BLaER1 (cell line): ENCODE measurements around the gene PLAAT2.
A peak's percentile ranks its signal among the peaks of the same experiment; 100 is the strongest.

ENCODE experiments used
- H3K27ac ChIP-seq: shearing (Covaris generic); formaldehyde crosslinking; 2 replicates; pipeline ENCODE4 v1.8.1; 2022
- H3K27me3 ChIP-seq: shearing (Covaris generic); formaldehyde crosslinking; 2 replicates; pipeline ENCODE4 v1.8.1; 2022
- H3K36me3 ChIP-seq: shearing (Covaris generic); formaldehyde crosslinking; 2 replicates; pipeline ENCODE4 v1.8.1; 2022
- H3K4me1 ChIP-seq: shearing (Covaris generic); formaldehyde crosslinking; 2 replicates; pipeline ENCODE4 v1.8.1; 2022
- H3K4me2 ChIP-seq: shearing (Covaris generic); formaldehyde crosslinking; 2 replicates; pipeline ENCODE4 v1.8.1; 2022
- H3K4me3 ChIP-seq: shearing (Covaris generic); formaldehyde crosslinking; 2 replicates; pipeline ENCODE4 v1.8.1; 2022
- H3K9ac ChIP-seq: shearing (Covaris generic); formaldehyde crosslinking; 2 replicates; pipeline ENCODE4 v1.8.1; 2022
- H3K9me3 ChIP-seq: shearing (Covaris generic); formaldehyde crosslinking; 2 replicates; pipeline ENCODE4 v1.8.1; 2022
- H4K20me1 ChIP-seq: shearing (Covaris generic); formaldehyde crosslinking; 2 replicates; pipeline ENCODE4 v1.8.1; 2022
- Cebpa-rat ChIP-seq: shearing (Covaris generic); IDR thresholded peaks from 2 replicates; pipeline ENCODE4 v1.8.1; 2022

Gene PLAAT2

GRCh38 chr11:63574856-63575602, 11.8 kb upstream of the PLAAT2 start:
- Histone ChIP-seq H3K9ac (0 out of 2 replicates have a peak overlapping the region, but pooled peaks have one; percentile 9), H3K27me3 (no peaks in the 10 kb centered on the region), H3K9me3 (peaks cover 5% of the 10 kb centered on the region), H3K4me1 (peaks cover 20% of the 10 kb centered on the region), H3K4me3 (peak overlapping the region; percentile 49), H4K20me1 (no peaks in the 10 kb centered on the region), H3K27ac (peak overlapping the region; percentile 69), H3K4me2 (peak overlapping the region; percentile 79), H3K36me3 (no peaks in the 10 kb centered on the region)
- no peak for TF ChIP-seq Cebpa-rat

- TF ChIP-seq Cebpa-rat = no peak
- H3K27ac ChIP-seq = peak overlapping the region; percentile 69
Measured at GRCh38 chr11:63573881-63574855, 11.0 kb upstream of the PLAAT2 start.

GRCh38 chr11:63572026-63572688, 9.0 kb upstream of the PLAAT2 start:
- Histone ChIP-seq H3K4me1 (peaks cover 30% of the 10 kb centered on the region), H3K27me3 (no peaks in the 10 kb centered on the region), H3K9ac (no peak overlapping the region), H3K27ac (no peak overlapping the region), H3K4me2 (no peak overlapping the region), H3K36me3 (no peaks in the 10 kb centered on the region), H4K20me1 (no peaks in the 10 kb centered on the region), H3K9me3 (no peaks in the 10 kb centered on the region), H3K4me3 (no peak overlapping the region)
- no peak for TF ChIP-seq Cebpa-rat

More at GRCh38 chr11:63573881-63574855, 11.0 kb upstream of the PLAAT2 start:
- no peaks in the 10 kb centered on the region for H3K27me3 ChIP-seq
- H3K4me3 ChIP-seq = peak overlapping the region; percentile 49
- 0 out of 2 replicates have a peak overlapping the region, but pooled peaks have one; percentile 9 for H3K9ac ChIP-seq
- H3K9me3 ChIP-seq = no peaks in the 10 kb centered on the region
- H4K20me1 ChIP-seq = no peaks in the 10 kb centered on the region
- H3K36me3 ChIP-seq = no peaks in the 10 kb centered on the region
- peaks cover 20% of the 10 kb centered on the region for H3K4me1 ChIP-seq
- peak overlapping the region; percentile 79 for H3K4me2 ChIP-seq

GRCh38 chr11:63569570-63569969, 6.4 kb upstream of the PLAAT2 start:
- no peaks in the 10 kb centered on the region for H3K9me3 ChIP-seq
- H3K36me3 ChIP-seq = no peaks in the 10 kb centered on the region
- H3K9ac ChIP-seq = no peak overlapping the region
- no peak overlapping the region for H3K27ac ChIP-seq
- no peak for TF ChIP-seq Cebpa-rat
- H3K4me1 ChIP-seq = peaks cover 42% of the 10 kb centered on the region
- H4K20me1 ChIP-seq = no peaks in the 10 kb centered on the region
- no peaks in the 10 kb centered on the region for H3K27me3 ChIP-seq
- H3K4me2 ChIP-seq = no peak overlapping the region
- no peak overlapping the region for H3K4me3 ChIP-seq

GRCh38 chr11:63567044-63567840, 4.1 kb upstream of the PLAAT2 start:
- H3K9ac ChIP-seq = no peak overlapping the region
- no peaks in the 10 kb centered on the region for H4K20me1 ChIP-seq
- no peaks in the 10 kb centered on the region for H3K27me3 ChIP-seq
- no peaks in the 10 kb centered on the region for H3K9me3 ChIP-seq
- peak overlapping the region; percentile 56 for H3K4me2 ChIP-seq
- H3K36me3 ChIP-seq = no peaks in the 10 kb centered on the region
- no peak overlapping the region for H3K4me3 ChIP-seq
- H3K27ac ChIP-seq = peak overlapping the region; percentile 22; the same call in 1 of the 2 replicates
- H3K4me1 ChIP-seq = peaks cover 32% of the 10 kb centered on the region
- TF ChIP-seq Cebpa-rat = no peak

- Histone ChIP-seq H3K27me3 (no peaks in the 10 kb centered on the region), H3K9ac (no peak overlapping the region), H3K36me3 (no peaks in the 10 kb centered on the region), H3K9me3 (no peaks in the 10 kb centered on the region), H3K4me1 (peaks cover 49% of the 10 kb centered on the region), H3K27ac (no peak overlapping the region), H3K4me3 (no peak overlapping the region), H4K20me1 (no peaks in the 10 kb centered on the region), H3K4me2 (peak overlapping the region; percentile 30; the same call in 1 of the 2 replicates)
- no peak for TF ChIP-seq Cebpa-rat
Measured at GRCh38 chr11:63564784-63565350, 1.7 kb upstream of the PLAAT2 start.

- Histone ChIP-seq H3K4me1 (peaks cover 49% of the 10 kb centered on the region), H3K27ac (no peak overlapping the region), H4K20me1 (no peaks in the 10 kb centered on the region), H3K9ac (no peak overlapping the region), H3K27me3 (no peaks in the 10 kb centered on the region), H3K4me2 (peak overlapping the region; percentile 30; the same call in 1 of the 2 replicates), H3K4me3 (no peak overlapping the region), H3K9me3 (no peaks in the 10 kb centered on the region), H3K36me3 (no peaks in the 10 kb centered on the region)
- no peak for TF ChIP-seq Cebpa-rat
Measured at GRCh38 chr11:63564056-63564774, 1.0 kb upstream of the PLAAT2 start.

- H3K9me3 ChIP-seq = no peaks in the 10 kb centered on the region
Measured at GRCh38 chr11:63560506-63561180, 2.5 kb downstream of the PLAAT2 start.

More at GRCh38 chr11:63560506-63561180, 2.5 kb downstream of the PLAAT2 start:
- Histone ChIP-seq H3K4me1 (peaks cover 29% of the 10 kb centered on the region), H3K27me3 (no peaks in the 10 kb centered on the region), H3K4me2 (peak overlapping the region; percentile 47), H3K27ac (no peak overlapping the region), H3K36me3 (no peaks in the 10 kb centered on the region), H3K4me3 (no peak overlapping the region), H4K20me1 (no peaks in the 10 kb centered on the region), H3K9ac (no peak overlapping the region)
- no peak for TF ChIP-seq Cebpa-rat
